C1 segment of cervical spinal cord (tissue), 14 donors: ENCODE results near the gene IFITM10.

Experiments
- DNase-seq, 14 donors: peaks; one replicate each; lab custom pipeline; 2025; lab: John Stamatoyannopoulos, UW

IFITM10 gene

DNA sequence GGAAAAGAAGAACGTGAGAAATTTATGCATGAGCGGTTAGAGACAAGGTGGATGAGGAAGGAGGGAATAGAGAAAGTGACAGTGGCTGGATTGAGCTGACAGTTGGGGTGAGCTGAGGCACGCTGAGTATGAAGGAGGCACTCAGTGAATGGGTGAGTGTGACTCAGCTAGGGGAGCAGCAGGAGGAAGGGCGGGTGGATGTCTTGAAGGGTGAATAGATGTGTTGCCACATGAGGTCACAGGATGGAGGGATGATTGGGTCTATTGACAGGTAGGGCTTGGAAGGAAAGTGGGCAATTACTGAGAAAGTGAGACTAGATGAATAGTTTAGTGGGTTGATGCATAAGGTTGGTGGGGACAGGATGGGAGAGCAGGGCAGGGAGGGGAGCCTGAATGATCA is 8.0 kb downstream of the IFITM10 start:
- no peak for DNase-seq

DNA sequence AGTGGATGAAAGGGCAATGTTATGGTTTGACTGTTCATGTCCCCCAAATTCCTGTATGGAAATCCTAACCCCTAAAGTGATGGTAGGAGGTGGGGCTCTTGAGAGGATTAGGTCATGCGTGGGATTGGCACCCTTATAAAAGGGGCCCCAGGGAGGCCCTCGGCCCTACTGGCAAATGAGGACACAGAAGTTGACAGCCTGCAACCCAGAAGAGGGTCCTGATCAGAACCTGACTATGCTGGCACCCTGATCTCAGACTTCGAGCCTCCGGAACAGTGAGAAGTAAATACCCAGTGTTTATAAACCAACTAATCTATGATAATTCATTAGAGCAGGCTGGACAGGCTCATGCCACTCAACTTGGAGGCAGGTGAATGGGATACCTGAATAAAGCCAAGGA is 8.7 kb downstream of the IFITM10 start:
- DNase-seq = no peak

DNA sequence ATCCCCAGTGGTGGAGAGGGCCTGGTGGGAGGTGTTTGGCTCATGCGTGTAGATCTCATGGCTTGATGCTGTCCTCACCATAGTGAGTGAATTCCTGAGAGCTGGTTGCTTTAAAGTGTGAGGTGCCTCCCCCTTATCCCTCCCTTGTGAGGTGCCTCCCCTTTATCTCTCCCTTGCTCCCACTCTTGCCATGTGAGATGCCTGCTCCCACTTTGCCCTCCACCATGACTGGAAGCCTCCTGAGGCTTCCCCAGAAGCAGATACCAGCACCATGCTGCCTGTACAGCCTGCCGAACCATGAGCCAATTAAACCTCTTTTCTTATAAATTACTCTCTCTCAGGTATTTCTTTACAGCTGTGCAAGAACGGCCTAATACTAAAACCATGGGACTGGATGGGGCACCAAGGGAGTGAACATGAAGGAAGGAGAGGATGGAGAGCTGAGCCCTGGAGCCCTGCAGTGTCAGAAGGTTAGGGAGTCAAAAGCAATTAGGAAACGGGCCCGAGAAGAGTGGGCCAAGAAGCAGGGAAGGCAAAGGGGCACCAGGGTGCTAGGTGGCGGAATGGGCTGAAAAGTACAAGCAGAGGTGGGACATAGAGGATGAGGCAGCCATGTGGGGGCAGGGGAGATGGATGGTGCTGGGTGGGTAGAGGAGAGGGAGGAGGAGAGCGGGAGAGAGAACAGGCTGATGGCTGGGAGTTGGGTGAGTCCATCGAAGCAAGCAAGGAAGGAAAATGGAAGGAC is 9.4 kb downstream of the IFITM10 start:
- no peak for DNase-seq

DNA sequence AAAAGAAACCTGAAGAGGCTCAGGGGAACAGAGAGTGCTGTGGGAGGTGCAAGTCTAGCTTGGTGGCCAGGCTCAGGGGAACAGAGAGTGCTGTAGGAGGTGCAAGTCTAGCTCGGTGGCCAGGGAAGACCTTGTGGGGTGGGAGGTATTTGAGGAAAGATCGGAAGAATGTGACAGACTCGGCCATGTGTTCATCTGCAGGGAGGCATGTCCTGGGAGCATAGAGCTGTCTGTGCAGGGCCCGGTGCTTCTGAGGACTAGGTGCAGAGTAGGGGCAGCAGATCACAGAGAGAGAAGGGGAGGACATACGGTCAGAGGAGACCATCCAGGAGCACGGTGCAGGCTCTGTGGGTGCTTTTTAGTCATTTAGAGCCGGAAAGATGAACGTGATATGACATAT is 10.8 kb downstream of the IFITM10 start:
- peak in 1 of 14 donors; percentile 39 for DNase-seq

DNA sequence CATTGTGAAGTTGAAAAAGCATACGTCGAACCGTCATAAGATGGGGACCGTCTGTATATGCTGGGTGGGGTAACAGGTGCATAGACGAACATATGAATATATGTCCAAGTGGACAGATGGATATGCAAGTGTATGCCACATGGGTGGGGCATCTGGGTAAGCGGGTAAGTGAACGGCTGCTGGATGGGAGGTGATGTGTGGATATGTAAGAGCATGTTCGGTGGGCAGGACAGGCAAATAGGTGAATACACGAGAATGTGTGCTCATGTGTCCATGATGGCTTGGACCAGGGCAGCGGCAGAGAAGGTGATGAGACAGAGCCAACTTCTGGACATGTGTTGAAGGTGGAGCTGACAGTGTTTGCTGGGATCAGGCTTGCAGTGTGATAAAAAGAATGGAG is 12.0 kb downstream of the IFITM10 start:
- DNase-seq = no peak

DNA sequence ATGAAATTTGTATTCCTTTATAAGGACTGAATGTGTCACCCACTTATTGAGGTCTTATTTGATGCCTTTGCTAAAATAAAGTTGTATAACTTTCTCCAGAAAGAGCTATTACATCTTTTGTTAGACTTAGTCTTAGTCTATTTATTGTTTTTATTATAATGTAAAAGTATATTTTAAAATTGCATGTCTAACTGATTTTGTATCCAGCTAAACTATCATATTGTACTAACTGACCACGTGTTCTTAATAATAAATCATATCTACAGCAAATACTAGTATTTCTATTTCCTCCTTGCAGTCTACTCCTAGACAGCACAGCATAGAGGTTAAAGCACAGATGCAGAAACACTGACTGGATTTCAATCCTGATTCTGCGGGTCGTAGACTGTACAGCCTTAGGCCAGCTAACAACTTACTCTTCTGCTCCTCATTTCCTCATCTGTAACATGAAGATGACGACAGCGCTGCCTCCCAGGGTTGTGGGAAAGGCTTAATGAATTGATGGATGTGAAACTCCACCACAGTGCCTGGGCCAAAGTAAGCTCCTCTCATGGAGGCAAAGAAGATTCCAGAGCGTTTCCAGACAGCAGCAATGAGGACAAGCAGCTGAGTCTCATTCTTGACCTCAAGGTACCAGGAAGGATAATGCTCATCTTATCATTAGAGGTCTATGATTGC is 13.2 kb downstream of the IFITM10 start:
- DNase-seq = no peak

DNA sequence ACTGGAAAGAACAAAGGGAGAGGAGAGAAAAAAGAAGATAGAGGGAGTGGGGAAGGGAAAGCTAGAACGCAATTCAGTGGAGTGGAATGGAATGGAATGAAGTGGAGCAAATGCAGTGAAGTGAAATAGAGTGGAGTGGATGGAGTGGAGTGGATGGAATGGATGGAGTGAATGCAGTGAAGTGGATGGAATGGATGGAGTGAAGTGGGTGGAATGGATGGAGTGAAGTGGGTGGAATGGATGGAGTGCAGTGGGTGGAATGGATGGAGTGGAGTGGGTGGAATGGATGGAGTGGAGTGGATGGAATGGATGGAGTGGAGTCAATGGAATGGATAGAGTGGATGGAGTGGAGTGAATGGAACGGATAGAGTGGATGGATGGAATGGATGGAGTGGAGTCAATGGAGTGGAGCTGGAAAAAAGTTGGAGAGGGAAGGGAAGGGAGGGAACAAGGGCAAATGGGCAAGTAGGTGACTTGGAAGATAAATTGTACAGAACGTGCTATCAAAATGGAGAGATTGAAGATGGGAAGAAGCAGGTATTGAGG is 13.9 kb downstream of the IFITM10 start:
- DNase-seq = no peak

DNA sequence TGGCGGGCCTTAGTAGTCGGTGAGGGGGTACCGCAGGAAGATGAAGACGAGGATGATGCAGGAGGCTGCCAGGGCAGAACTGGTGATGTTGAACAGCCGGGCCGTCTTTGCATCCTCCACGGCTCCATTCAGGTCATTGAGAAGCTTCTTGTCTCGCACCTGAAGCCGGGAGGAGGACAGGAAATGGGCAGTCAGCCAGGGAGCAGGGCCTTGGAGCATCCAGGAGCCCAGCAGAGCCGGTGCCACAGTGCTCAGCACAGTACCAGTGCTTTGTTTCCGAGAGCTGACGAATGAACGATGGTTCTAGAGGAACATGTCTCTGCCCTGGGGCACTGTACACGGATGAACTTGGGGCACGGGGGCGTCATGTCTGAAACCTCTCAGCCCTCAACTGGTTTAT is 15.1 kb downstream of the IFITM10 start:
- DNase-seq = no peak

DNA sequence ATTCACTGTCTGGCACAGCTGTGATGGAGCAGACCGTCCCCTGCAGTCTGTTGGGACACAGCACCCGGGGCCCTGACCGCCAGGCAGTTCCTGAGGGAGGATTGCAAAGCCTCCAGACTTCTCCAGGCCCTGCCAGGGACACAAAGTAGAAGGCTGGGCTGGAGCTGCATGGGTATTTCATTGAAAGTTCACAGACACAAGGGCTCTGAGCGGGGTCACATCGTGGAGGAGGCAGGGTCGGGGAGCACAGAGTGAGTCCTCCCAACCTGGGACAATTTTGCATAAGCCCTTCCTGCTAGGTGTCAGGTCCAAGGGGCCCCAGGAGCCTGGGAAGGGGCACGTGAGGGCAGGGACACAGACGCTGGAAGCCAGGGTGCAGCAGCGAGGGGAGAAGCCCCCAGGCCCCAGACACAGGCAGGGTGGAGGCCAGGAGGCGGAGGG is 15.7 kb downstream of the IFITM10 start:
- no peak for DNase-seq

DNA sequence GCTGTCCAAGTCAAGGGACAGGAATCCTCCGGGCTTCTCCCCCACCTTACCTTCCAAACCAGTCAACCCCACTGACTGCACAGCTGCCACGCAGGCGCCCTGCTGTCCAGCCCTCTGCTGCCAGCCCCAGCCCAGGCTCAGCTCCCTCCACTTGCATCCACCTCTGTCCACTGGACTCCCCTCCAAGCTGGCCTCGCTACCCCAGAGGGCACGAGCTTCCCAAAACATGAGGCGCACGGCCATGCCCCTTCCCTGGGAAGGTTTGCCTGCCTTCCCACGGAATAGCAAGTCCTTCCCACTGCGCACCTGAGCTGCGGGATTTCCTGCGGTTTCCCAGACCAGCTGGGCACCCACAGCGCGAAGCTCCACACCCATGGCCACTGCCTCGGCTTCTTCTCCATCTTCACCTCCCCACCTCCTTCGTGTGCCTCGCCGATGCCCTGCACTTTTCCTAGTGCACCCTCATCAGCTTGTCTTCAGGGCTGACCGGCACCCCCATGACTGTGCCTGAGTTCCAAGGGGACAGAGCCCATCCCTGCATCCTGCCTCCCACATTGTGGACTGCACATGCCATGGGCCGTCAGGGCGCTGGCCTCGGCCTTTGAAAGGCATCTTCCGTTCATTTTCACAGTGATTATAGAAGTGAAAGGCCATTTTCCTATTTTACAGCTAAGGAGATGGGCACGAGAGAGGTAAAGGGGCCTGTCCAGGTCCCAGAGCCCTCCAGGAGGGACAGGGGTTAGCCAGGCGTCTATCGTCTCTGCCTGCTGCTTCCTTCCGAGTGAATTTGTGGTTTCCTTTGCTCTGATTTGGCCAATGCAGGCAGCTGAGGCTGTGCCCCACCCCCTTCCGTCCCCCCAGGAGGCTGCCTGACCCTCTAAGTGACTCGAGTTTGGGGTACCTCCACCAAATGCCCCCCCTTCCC is 16.4 kb downstream of the IFITM10 start:
- DNase-seq = no peak

DNA sequence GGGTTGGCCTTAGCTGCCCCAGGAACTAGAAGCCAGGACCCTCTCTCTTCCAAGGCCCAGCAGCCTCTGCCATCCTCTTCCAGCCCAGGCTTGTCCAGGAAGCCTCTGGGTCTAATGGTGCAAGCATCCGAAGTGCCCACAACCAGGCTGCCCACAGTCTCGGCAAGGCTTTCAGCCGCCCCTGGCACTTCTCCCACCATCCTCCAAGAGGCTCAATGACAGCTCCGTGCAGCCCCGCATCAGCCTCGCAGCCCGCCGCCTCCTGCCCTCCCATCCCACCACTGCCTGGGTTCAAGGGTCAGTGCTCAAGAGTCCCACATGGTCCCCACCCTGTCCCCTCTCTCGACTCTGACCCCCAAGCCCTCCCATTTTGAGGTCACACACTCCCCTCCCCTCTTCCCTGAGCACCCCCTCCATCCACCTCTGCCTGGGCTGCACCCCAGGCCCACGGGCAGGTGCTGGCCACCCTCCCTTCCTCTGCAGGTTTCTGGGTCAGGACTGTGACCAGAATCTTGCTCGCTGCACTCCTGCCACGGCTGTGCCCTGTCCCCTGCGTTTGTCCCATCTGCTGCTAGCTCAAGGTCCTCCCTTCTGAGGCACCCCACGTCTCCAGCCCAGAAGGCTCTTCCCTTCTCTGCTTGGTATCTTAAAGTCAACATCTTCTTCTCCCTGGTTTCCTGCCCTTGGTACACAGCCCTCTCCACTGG is 17.2 kb downstream of the IFITM10 start:
- DNase-seq = no peak

DNA sequence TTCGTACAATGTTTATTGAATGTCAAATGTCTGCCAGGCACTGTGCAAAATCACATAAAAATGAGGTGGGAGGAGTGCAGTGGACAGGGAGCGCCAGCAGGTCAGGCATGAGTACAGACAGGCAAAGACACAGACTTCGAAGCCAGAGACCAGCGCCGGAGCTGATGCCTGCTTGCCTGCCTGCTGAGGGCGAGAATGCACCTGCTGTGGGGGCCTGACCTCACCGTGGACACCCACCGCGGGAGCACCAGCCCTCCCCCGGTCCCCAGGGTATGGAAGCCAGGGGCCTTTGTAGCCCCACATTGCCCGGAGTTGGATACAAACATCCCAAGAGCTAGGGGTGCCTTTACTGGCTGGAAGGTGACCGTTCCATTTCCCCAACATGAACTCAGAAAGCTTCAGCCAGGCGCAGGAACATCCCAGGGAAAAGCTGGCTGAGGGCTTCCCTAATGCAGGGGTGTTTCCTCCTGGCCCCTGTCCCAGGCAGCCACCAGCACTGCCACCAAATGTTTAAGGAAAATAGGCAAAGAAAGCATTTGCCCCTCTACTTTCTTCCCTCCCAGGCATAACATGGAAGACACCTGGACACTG is 17.9 kb downstream of the IFITM10 start:
- DNase-seq = no peak

DNA sequence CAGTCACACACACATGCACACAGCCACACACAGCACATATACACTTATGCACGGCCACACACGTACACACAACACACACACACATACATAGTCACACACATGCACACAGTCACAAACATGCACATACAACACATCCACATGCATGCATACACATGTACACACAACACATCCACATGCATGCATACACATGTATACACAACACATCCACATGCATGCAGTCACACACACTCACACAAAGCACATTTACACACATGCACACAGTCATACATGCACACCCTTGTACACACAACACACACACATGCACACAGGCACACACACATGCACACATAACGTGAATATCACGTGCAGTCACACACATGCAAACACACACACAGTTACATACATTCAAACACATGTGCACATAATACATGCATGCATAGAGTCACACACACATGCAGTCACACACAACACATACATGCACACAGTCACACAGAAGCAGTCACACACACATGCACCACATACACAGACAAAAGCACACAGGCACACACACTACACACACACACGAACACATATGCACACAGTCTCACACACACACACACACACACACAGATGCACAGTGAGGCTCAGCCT is 18.8 kb downstream of the IFITM10 start:
- DNase-seq = no peak

DNA sequence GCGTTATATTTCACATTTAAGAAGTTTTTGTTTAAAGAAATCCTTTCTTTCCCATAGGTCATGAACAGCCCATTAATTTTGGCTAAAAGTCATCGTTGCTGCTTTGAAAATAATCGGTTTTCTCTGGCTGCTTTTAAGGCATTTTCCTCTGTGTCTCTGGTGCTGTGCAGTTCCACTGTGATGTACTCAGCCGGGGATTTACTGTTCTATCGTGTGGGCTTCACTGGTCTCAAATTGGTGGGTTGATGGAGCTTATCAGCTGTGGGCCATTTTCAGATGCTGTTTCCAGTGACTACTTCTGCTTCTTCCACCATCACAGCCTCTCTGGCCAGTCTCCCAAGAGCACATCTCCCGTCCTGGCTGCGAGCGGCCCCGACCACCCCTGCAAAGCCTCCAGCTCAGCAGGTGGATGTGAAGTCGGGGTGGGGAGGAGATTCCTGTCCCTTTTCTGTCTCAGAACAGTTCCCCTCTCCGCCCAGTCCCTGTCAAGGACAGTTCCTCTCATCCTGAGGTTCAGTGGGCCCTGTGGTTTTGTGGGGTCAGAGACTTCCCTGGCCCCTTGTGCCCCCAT is 20.3 kb downstream of the IFITM10 start:
- no peak for DNase-seq

DNA sequence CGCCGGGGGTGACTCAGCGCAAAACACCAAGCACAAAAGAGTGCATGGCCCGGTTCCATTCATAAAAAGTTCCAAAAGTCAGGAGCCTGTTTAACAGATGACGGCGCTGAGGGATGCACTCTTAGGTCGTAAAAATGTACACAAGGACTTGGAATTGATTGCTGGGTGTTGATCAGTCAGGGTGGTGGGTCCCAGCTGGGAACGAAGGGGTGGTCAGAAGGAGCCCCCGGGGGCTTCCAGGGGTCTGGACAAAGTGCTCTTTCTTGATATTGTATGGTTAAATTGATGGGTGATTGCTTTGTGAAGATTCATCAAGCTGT is 20.7 kb downstream of the IFITM10 start:
- DNase-seq = no peak

DNA sequence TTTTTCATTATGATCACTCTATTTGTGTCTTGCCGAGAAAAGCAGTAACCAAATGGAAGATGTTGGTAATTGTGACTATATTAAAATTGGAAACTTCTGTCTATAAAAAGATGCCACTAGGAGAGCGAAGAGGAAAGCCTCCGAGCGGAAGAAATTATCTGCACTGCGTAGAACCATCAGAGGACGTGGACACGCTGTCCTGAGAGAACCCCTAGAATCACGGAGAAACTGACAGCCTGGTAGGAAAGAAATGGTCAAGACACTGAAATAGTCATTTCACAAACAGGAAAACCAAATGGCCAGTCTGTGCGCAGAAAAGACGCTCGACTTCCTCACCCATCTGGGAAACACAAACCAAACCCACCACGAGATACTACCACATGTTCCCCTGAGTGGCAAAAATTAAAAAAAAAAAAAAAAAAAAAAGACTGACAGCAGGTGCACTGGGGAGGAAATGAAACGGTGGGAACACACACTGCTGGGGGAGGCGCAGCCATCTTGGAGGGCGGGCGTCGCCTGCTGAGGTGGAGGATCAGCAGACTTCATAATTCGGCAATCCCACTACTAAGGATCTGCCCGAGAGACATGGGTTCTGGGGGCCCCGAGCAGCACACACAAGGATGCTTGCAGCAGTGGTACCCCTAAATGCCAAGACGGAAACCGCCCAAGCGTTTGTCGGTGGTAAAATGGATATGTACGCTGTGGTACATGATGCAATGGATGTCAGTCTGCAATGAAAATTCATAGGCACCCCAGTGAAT is 21.3 kb downstream of the IFITM10 start:
- no peak for DNase-seq

DNA sequence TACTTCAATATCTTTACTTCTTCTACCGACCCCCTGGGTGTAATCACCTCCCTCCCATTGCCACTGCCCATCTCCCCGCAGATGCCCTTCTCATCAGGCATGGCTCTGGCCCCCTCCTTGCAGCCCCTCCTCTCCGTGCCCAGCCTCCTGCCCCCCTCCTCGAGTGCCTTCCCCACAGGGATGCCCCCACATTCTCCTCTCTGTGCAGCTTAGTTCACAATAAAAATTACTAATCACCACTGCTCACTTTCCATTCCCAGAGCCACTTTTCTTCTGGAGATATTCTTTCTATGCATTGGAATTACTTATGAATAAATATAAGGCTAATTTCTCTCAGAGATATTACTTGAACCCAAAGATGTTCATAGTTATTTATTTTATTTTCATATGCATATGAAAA is 22.1 kb downstream of the IFITM10 start:
- no peak for DNase-seq

DNA sequence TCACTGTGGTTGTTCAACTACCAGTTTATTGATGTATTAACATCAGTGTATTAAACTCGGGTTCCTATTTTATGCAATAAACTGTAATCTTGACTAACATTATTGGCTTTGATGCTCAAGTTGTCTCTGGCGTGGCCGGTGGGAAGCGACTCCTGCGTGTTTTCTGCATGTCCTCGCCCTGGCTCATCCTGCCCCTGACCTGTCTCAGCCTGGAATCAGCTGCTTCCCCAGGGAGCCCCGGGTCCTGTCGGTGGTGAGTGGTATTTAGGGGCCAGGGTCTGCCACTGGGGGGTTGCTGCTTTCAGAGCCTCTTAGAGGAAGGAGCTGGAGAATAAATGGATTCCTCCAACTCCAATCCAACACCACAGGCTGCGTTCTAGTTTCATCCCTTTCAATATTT is 22.5 kb downstream of the IFITM10 start:
- DNase-seq = no peak

DNA sequence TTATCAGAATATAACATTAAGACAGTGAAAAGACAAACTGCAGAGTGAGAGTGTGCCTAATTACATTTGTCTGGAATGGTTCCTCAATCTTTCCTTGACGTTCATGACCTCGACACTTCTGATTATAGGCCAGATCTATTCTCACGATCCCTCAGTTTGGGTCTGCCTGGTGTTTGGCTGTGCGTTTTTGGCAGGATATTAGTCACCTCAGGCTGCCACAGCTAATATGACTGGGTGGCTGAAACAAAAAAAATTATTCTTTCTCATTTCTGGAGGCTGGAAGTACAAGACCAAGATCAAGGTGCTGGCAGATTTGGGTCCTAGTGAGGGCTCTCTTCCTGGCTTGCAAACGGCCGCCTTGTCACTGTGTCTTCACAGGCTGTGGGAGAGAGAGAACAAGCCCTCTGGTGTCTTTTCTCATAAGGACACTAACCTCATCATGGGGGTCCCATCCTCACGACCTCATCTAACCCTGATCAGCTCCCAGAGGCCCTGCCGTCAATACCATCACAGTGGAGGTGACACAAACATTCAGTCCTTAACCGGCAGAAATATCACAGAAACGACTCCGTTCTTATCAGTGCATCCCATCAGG is 23.2 kb downstream of the IFITM10 start:
- DNase-seq = no peak
